SK-N-SH (cell line): ENCODE measurements around the gene MRGPRX1. TPM values are rescaled to one million over a fixed set of nuclear protein-coding genes. Genes with fewer than 3 reads are reported as not detected.

ENCODE experiments used
- CTCF ChIA-PET: fragments of 300-600, 350-600 bp; formaldehyde crosslinking; extraction: SDS; loops from one replicate; lab custom pipeline; 2021; lab: Yijun Ruan, JAX
- POLR2A ChIA-PET: fragments of 350-600 bp; sonication (Branson Sonifier 250); formaldehyde crosslinking; extraction: SDS; loops from one replicate; lab custom pipeline; 2020; ENCODE audit warnings: antibody characterized with exemption, inconsistent platforms; lab: Yijun Ruan, JAX
- DNase-seq: peaks from one replicate; pipeline ENCODE4 v3.0.0; 2012
- H2AFZ ChIP-seq: fragments of 200-600 bp; sonication (generic); 2 replicates; pipeline ENCODE4 v1.8.1; 2016; ENCODE audit warnings: antibody characterized with exemption, mild to moderate bottlenecking, low read depth
- H3F3A ChIP-seq: fragments of 200-600 bp; sonication (generic); replicated peaks from 2 replicates; pipeline ENCODE3; 2016; ENCODE audit warnings: antibody characterized with exemption, mild to moderate bottlenecking; ENCODE audit not compliant: insufficient read depth
- H3K27ac ChIP-seq, 2 experiments: fragments of 200-500 bp in 1 of 2; fragments of 200-600 bp in 1 of 2; sonication (Bioruptor generic) in 1 of 2; sonication (generic), shearing (Covaris generic) in 1 of 2; 2 replicates each; pipeline versions ENCODE4 v1.5.1 to v1.6.1; 2014 to 2016; ENCODE audit warnings: low read depth in 2 of 2, inconsistent platforms in 1 of 2, low read length in 1 of 2, mild to moderate bottlenecking in 1 of 2, mixed read lengths in 1 of 2
- H3K27me3 ChIP-seq: fragments of 200-600 bp; sonication (generic), shearing (Covaris generic); 2 replicates; pipeline ENCODE4 v1.6.1; 2016; ENCODE audit warnings: mixed run types; ENCODE audit not compliant: insufficient read depth
- H3K36me3 ChIP-seq, 2 experiments: fragments of 200-500 bp in 1 of 2; fragments of 200-600 bp in 1 of 2; sonication (Bioruptor generic) in 1 of 2; sonication (generic) in 1 of 2; replicated peaks in 1 of 2; 2 replicates each; pipeline versions ENCODE3 to v1.5.1; 2014 to 2016; ENCODE audit warnings: low read length in 1 of 2, mild to moderate bottlenecking in 1 of 2; ENCODE audit not compliant: insufficient read depth in 2 of 2, control insufficient read depth in 1 of 2
- H3K4me1 ChIP-seq, 2 experiments: fragments of 200-500 bp in 1 of 2; fragments of 200-600 bp in 1 of 2; sonication (Bioruptor generic) in 1 of 2; sonication (generic), shearing (Covaris generic) in 1 of 2; 2 replicates each; pipeline versions ENCODE4 v1.5.1 to v1.6.1; 2014 to 2016; ENCODE audit warnings: low read depth in 1 of 2, low read length in 1 of 2, mixed run types in 1 of 2; ENCODE audit not compliant: insufficient read depth in 2 of 2, control insufficient read depth in 1 of 2
- H3K4me2 ChIP-seq: fragments of 200-600 bp; sonication (generic), shearing (Covaris generic); 2 replicates; pipeline ENCODE4 v1.6.1; 2017; ENCODE audit warnings: mixed run types
- H3K4me3 ChIP-seq, 2 experiments: fragments of 200-500 bp in 1 of 2; fragments of 200-600 bp in 1 of 2; sonication (Bioruptor generic) in 1 of 2; sonication (generic), shearing (Covaris generic) in 1 of 2; 2 replicates each; pipeline versions ENCODE4 v1.5.1 to v1.8.1; 2014 to 2016; ENCODE audit warnings: low read depth in 2 of 2, inconsistent platforms in 1 of 2, low read length in 1 of 2, mild to moderate bottlenecking in 1 of 2, mixed read lengths in 1 of 2, moderate library complexity in 1 of 2
- H3K79me2 ChIP-seq: fragments of 200-600 bp; sonication (generic); 2 replicates; pipeline ENCODE4 v1.8.1; 2017; ENCODE audit warnings: mild to moderate bottlenecking; ENCODE audit not compliant: insufficient read depth
- H3K9ac ChIP-seq: fragments of 200-600 bp; sonication (generic); 2 replicates; pipeline ENCODE4 v1.6.1; 2017; ENCODE audit warnings: mixed run types
- H3K9me2 ChIP-seq: fragments of 200-600 bp; sonication (generic); 2 replicates; pipeline ENCODE4 v1.6.1; 2017; ENCODE audit warnings: mixed run types
- H3K9me3 ChIP-seq: fragments of 200-600 bp; sonication (generic); 2 replicates; pipeline ENCODE4 v1.6.1; 2017; ENCODE audit warnings: mixed run types, mild to moderate bottlenecking, moderate library complexity
- H4K20me1 ChIP-seq: fragments of 200-600 bp; sonication (generic); 2 replicates; pipeline ENCODE4 v1.6.1; 2017; ENCODE audit warnings: mild to moderate bottlenecking, mixed run types; ENCODE audit not compliant: insufficient read depth
- GABPA ChIP-seq: IDR thresholded peaks from 2 replicates; pipeline ENCODE4 v1.4.0; 2012; ENCODE audit warnings: low read depth, mild to moderate bottlenecking
- MEF2A ChIP-seq: IDR thresholded peaks from 2 replicates; pipeline ENCODE4 v1.4.0; 2012; ENCODE audit warnings: low read depth, borderline replicate concordance
- RAD21 ChIP-seq: IDR thresholded peaks from 2 replicates; pipeline ENCODE4 v1.6.1; 2012; ENCODE audit warnings: mild to moderate bottlenecking, low read length
- RCOR1 ChIP-seq: fragments of 150-350 bp; IDR thresholded peaks from 2 replicates; pipeline ENCODE4 v1.6.1; 2017; ENCODE audit warnings: antibody characterized with exemption, low read length
- TEAD4 ChIP-seq: IDR thresholded peaks from 2 replicates; pipeline ENCODE4 v1.4.0; 2012; ENCODE audit warnings: mild to moderate bottlenecking, borderline replicate concordance; ENCODE audit not compliant: insufficient read depth
- WGBS: methylation state at CpG from one replicate; pipeline ENCODE4 v1.1.6; 2017; ENCODE audit warnings: low lambda C conversion rate; 5-methylcytosine and 5-hydroxymethylcytosine counted together
- polyA plus RNA-seq, 3 experiments: library from polyadenylated mRNA; depleted of rRNA; stranded (reverse); fragments of >200 nt; gene quantifications; 2 replicates each; pipeline ENCODE4 v1.2.3, GENCODE V29; 2012
- TF ChIP-seq, protein P1 (sequence below): fragments of 150-350 bp; IDR thresholded peaks from 2 replicates; pipeline ENCODE4 v1.6.1; 2017; ENCODE audit warnings: antibody characterized with exemption, low read length, low read depth, borderline replicate concordance
- TF ChIP-seq, protein P2 (sequence below): IDR thresholded peaks from 2 replicates; pipeline ENCODE4 v1.4.0; 2012; ENCODE audit warnings: low read depth, borderline replicate concordance
- TF ChIP-seq, protein P3 (sequence below): IDR thresholded peaks from 2 replicates; pipeline ENCODE4 v1.6.1; 2012; ENCODE audit warnings: mild to moderate bottlenecking, low read depth, low read length, moderate library complexity

Gene MRGPRX1
- polyA plus RNA-seq, 1 of the 3 experiments (the other 2 are of a cell fraction), result not detected

DNA sequence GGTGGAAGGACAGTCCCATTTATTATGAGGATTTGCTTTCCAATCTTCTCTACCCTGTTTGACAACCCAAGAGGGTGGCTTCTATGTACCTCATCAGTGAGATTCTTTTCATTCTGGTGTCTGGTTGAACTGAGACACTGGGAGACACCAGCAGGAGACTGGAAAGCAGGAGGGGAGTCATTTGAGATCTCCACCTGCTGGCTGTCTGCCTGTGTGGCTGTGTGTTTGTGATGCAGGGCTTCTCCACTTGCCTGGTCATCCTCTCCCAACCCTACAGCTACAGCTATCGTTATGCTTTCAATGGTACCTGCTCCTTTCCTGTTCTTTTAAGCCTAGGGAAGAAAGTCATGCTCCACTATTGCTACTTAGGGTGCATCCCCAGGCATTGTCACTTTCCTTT is 48.6 kb downstream of the MRGPRX1 start:
- Histone ChIP-seq H3K4me2 (no peak overlapping the region), H4K20me1 (no peaks in the 10 kb centered on the region), H3K9me3 (no peaks in the 10 kb centered on the region), H3K4me1 (no peaks in the 10 kb centered on the region), H3K9ac (no peak overlapping the region), H3K27me3 (no peaks in the 10 kb centered on the region; the same call in 1 of the 2 replicates), H3K79me2 (no peaks in the 10 kb centered on the region), H3F3A (no peaks in the 10 kb centered on the region), H3K36me3 (no peaks in the 10 kb centered on the region), H2AFZ (no peak overlapping the region), H3K27ac (no peak overlapping the region), H3K4me3 (no peak overlapping the region), H3K9me2 (no peaks in the 10 kb centered on the region)
- CTCF ChIA-PET, result no interaction called here
- TF ChIP-seq, protein P1, sequence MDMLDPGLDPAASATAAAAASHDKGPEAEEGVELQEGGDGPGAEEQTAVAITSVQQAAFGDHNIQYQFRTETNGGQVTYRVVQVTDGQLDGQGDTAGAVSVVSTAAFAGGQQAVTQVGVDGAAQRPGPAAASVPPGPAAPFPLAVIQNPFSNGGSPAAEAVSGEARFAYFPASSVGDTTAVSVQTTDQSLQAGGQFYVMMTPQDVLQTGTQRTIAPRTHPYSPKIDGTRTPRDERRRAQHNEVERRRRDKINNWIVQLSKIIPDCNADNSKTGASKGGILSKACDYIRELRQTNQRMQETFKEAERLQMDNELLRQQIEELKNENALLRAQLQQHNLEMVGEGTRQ, result no peak
- TF ChIP-seq RAD21 (no peak), TEAD4 (no peak), GABPA (no peak), RCOR1 (no peak), MEF2A (no peak)
- TF ChIP-seq, protein P2, sequence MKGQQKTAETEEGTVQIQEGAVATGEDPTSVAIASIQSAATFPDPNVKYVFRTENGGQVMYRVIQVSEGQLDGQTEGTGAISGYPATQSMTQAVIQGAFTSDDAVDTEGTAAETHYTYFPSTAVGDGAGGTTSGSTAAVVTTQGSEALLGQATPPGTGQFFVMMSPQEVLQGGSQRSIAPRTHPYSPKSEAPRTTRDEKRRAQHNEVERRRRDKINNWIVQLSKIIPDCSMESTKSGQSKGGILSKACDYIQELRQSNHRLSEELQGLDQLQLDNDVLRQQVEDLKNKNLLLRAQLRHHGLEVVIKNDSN, result no peak
- TF ChIP-seq, protein P3, sequence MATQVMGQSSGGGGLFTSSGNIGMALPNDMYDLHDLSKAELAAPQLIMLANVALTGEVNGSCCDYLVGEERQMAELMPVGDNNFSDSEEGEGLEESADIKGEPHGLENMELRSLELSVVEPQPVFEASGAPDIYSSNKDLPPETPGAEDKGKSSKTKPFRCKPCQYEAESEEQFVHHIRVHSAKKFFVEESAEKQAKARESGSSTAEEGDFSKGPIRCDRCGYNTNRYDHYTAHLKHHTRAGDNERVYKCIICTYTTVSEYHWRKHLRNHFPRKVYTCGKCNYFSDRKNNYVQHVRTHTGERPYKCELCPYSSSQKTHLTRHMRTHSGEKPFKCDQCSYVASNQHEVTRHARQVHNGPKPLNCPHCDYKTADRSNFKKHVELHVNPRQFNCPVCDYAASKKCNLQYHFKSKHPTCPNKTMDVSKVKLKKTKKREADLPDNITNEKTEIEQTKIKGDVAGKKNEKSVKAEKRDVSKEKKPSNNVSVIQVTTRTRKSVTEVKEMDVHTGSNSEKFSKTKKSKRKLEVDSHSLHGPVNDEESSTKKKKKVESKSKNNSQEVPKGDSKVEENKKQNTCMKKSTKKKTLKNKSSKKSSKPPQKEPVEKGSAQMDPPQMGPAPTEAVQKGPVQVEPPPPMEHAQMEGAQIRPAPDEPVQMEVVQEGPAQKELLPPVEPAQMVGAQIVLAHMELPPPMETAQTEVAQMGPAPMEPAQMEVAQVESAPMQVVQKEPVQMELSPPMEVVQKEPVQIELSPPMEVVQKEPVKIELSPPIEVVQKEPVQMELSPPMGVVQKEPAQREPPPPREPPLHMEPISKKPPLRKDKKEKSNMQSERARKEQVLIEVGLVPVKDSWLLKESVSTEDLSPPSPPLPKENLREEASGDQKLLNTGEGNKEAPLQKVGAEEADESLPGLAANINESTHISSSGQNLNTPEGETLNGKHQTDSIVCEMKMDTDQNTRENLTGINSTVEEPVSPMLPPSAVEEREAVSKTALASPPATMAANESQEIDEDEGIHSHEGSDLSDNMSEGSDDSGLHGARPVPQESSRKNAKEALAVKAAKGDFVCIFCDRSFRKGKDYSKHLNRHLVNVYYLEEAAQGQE, result no peak
- POLR2A ChIA-PET, result no interaction called here
- 8% methylated on average over 1 of the region's 1 CpG for WGBS
- no peak for DNase-seq

Other genes with a start within 250 kb of the MRGPRX1 start
- 1.2 TPM in 2 replicates for gene TMEM86A, start 240.6 kb downstream of the MRGPRX1 start, polyA plus RNA-seq (2012; rRNA removed)
- 0.02 and 0.10 TPM in 2 replicates for gene IGSF22, start 213.2 kb downstream of the MRGPRX1 start, polyA plus RNA-seq (2012; rRNA removed)
- not detected in 2 replicates for gene PTPN5, start 147.6 kb downstream of the MRGPRX1 start, polyA plus RNA-seq (2012; rRNA removed)
- not detected in 2 replicates for gene MRGPRX2, start 121.3 kb upstream of the MRGPRX1 start, polyA plus RNA-seq (2012; rRNA removed)
- 8.2 and 10.2 TPM in 2 replicates for gene ZDHHC13, start 177.8 kb upstream of the MRGPRX1 start, polyA plus RNA-seq (2012; rRNA removed)